Lower leg skin (tissue), 3 donors: Measurements from ENCODE around the gene VGLL2.

Experiments
- POLR2A ChIP-seq, 2 donors: fragments of 450-650 bp; IDR thresholded peaks; one replicate each; pipeline ENCODE4 v1.6.1; 2016 to 2017; ENCODE audit warnings: antibody characterized with exemption in 2 of 2, mild to moderate bottlenecking in 1 of 2, moderate library complexity in 1 of 2
- TF ChIP-seq, protein P1 (sequence below), 3 donors: fragments of 450-650 bp; IDR thresholded peaks; one replicate each; pipeline ENCODE4 v1.5.1; 2016; ENCODE audit warnings: antibody characterized with exemption in 3 of 3, mild to moderate bottlenecking in 3 of 3, moderate library complexity in 2 of 3

DNA sequence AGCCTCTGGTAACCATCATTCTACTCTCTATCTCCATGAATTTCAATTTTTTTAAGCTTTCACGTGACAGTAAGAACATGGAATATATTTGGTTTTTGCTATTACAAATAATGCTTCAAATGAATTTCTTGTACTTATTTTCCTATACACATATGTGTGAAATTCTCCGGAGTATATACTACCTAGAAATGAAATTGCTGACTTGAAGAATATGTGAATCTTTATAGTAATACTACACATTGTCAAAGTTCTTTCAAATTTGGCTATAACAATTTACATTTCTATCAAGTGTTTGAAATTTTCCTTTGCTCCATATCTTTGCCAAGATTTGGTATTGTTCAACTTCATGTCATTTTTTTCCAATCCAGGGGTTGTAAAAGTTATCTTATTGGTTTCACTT lies 11.6 kb upstream of the VGLL2 start:
- no peak for TF ChIP-seq POLR2A (IDR thresholded peaks at IDR 0.05)
- TF ChIP-seq, protein P1, sequence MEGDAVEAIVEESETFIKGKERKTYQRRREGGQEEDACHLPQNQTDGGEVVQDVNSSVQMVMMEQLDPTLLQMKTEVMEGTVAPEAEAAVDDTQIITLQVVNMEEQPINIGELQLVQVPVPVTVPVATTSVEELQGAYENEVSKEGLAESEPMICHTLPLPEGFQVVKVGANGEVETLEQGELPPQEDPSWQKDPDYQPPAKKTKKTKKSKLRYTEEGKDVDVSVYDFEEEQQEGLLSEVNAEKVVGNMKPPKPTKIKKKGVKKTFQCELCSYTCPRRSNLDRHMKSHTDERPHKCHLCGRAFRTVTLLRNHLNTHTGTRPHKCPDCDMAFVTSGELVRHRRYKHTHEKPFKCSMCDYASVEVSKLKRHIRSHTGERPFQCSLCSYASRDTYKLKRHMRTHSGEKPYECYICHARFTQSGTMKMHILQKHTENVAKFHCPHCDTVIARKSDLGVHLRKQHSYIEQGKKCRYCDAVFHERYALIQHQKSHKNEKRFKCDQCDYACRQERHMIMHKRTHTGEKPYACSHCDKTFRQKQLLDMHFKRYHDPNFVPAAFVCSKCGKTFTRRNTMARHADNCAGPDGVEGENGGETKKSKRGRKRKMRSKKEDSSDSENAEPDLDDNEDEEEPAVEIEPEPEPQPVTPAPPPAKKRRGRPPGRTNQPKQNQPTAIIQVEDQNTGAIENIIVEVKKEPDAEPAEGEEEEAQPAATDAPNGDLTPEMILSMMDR (IDR thresholded peaks at IDR 0.05): no peak
